HCEC 1CT (cell line): ENCODE results near the gene UBE2E3.
"Not testable (repeated sequence)": the region's sequence is repeated elsewhere in the genome, so short reads cannot be mapped to it uniquely, and the experiment has no call there.

ENCODE experiments used
- DNase-seq: peaks from one replicate; pipeline ENCODE4 v3.0.0-alpha.2; 2017

UBE2E3 gene

DNA sequence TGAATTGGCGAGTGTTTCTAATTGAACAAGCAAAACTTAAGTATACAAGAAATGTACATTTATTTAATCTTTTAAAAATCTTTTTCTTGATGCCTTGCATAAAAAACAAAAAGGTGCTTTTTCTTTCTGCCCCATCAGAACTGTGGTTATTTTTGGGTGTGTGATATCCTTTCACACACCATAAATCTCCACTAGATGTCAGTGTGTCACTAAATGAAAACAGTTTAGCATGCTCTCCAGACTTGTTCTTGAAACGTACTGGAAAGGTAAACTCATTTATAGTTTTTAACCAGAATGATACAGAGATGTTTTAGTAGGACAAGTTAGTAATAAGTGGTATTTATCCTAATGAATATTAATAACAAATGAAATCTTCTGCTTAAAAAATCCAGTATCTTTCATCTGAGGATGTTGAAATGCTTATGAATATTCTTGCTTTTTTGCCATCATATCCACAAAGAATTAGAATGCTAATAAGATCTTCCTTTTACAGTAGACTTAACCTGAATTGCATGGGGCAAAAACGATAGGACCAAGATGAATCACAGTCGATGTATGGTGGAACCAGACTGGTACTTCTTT is 96.8 kb downstream of the UBE2E3 start:
- peak; percentile 54 for DNase-seq

GRCh38 chr2:181083140-181083539 is 102.7 kb downstream of the UBE2E3 start:
- DNase-seq: no peak

DNA sequence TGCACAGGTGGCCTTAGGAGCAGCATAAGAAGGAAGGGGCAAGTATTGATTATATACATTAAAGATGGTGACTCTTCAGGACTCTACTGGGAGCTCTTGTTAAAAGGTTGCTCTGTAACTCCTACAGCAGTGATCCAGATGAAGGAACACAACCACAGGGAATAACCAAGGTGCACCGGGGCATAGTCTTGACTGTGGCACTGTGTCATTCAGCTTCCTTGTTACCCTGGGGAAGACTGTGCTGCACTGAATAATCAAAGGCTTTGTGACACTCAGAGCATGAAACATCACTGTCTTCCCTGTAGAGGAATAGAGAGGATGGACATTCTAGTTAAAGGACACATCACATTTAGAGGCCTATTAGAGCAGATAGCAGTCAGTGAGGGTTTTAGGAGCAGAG is 105.3 kb downstream of the UBE2E3 start:
- DNase-seq: no peak

DNA sequence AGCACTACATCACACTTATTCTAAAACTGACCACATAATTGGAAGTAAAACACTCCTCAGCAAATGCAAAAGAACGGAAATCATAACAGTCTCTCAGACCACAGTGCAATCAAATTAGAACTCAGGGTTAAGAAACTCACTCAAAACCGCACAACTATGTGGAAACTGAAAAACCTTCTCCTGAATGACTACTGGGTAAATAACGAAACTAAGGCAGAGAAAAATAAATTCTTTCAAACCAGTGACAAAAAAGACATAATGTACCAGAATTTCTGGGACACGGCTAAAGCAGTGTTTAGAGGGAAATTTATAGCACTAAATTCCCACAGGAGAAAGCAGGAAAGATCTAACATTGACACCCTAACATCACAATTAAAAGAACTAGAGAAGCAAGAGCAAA is 111.5 kb downstream of the UBE2E3 start:
- DNase-seq: not testable (repeated sequence)

- peak; percentile 30 for DNase-seq
Measured at GRCh38 chr2:181095486-181095885, 115.1 kb downstream of the UBE2E3 start.

DNA sequence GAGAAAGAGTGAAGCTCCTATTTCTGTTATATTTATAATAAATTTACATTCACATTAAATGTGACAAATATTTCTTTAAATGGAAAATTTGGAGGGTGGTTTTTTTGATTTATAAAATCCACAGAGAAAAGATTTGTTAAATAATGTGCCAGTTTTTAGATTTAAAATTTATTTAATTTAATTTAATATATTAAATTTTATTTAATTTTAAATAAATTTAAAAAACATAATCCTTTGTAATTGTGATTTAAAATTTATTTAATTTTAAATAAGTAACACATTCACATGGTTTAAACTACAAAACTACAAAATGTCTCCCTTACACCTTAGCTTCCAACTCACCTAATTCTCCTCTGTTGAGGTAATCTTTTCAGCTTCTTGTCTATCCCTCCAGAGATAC is 123.3 kb downstream of the UBE2E3 start:
- no peak for DNase-seq

GRCh38 chr2:181104512-181105115 is 124.2 kb downstream of the UBE2E3 start:
- peak; percentile 75 for DNase-seq

DNA sequence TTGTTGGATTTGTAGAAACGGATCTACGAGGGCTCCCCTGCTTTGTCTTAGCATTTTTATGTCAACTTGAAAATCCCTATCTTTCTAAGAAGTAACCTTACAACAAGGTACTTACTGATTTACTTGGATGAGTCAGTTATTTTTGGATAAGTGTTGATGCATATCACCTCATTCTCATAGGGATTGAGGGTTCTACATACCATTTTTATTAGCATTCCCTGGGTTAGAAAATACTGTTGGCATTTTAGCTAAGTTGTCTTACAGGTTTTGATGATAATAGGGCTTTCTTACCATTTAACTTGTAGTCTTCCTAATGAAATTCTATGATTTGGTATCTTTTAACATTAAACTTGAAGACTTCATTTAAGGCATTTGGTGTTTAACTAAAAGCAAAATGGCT is 125.2 kb downstream of the UBE2E3 start:
- DNase-seq: no peak

- peak; percentile 35 for DNase-seq
Measured at GRCh38 chr2:181106229-181106628, 125.8 kb downstream of the UBE2E3 start.

GRCh38 chr2:181106789-181107627 is 126.6 kb downstream of the UBE2E3 start:
- peak; percentile 97 for DNase-seq

DNA sequence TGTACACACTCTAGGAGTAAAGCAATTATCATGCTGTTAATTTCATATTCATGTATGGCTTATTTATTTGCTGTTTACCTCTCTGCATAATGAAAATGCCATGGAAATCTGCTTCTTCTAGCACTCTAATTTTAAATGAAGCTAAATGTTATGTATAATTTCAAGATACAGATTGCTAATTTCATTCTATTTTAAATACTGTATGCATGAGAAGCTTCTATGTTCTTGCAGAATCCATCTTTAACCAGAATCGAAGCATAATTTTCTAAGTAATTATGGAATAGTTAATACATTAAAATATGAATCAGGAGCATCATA is 127.2 kb downstream of the UBE2E3 start:
- DNase-seq: no peak

- DNase-seq: no peak
Measured at GRCh38 chr2:181111059-181111458, 130.7 kb downstream of the UBE2E3 start.

DNA sequence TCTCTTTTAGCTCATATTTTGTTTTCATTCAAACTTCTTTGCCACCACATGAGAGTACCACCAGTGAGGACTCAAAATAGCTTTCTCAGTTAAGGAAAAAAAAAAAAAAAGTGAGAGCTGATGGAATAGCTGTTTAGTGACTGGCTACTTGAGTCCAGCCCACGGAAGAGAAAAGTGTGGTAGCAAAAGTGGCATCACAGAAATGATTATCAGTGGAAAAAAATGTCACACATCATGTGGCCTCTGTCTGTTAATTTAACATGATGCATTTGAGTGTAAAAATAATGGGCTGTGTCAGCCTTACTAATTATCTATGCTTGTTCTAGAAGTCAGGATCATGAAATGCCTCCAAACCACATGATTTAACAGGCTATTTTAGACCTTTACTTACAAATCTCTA is 132.5 kb downstream of the UBE2E3 start:
- DNase-seq: no peak
